Cardiac muscle cell (in vitro differentiated cells and primary cell): ENCODE measurements around the gene AHDC1. TPM values are rescaled to one million over a fixed set of nuclear protein-coding genes. Genes with fewer than 3 reads are reported as not detected.
"Not testable (repeated sequence)": the region's sequence is repeated elsewhere in the genome, so short reads cannot be mapped to it uniquely, and the experiment has no call there.

Experiments used
- DNase-seq, 2 donors: peaks; one replicate each; pipeline versions ENCODE4 v3.0.0 to v3.0.0-alpha.2; 2010 to 2017; ENCODE audit warnings: low read depth in 1 of 2, low spot score in 1 of 2
- H3K27ac ChIP-seq: fragments of 200-600 bp; sonication (generic); 2 replicates; pipeline ENCODE4 v1.5.1; 2016
- H3K27me3 ChIP-seq: fragments of 200-600 bp; sonication (generic); 2 replicates; pipeline ENCODE4 v1.6.0; 2016; ENCODE audit warnings: control low read depth
- H3K36me3 ChIP-seq: fragments of 200-600 bp; sonication (generic); 2 replicates; pipeline ENCODE4 v1.5.1; 2016; ENCODE audit warnings: control low read depth
- H3K4me1 ChIP-seq: fragments of 200-600 bp; sonication (generic); 2 replicates; pipeline ENCODE4 v1.8.1; 2017; ENCODE audit warnings: low read depth, mild to moderate bottlenecking, mixed run types
- H3K4me3 ChIP-seq: fragments of 200-600 bp; sonication (generic); 2 replicates; pipeline ENCODE4 v1.5.1; 2016; ENCODE audit warnings: mild to moderate bottlenecking
- H3K9me3 ChIP-seq: fragments of 200-600 bp; sonication (generic); 2 replicates; pipeline ENCODE4 v1.5.1; 2017; ENCODE audit warnings: low read depth, mild to moderate bottlenecking, control low read depth
- polyA plus RNA-seq: library from polyadenylated mRNA; unstranded; fragments of >200 nt; fragmentation: Nextera tagmentation; extraction: Ambion mirVana; gene quantifications from 2 replicates; pipeline ENCODE4 v1.2.1, GENCODE V29; 2016
- total RNA-seq: library from RNA; depleted of rRNA; stranded (reverse); fragments of >200 nt; gene quantifications from 2 replicates; pipeline ENCODE4 v1.2.3, GENCODE V29; 2016
- TF ChIP-seq, protein P1 (sequence below): IDR thresholded peaks from 2 replicates; pipeline ENCODE4 v1.5.1; 2012; ENCODE audit warnings: low read depth, mild to moderate bottlenecking, low read length

The AHDC1 gene
- total and polyA plus RNA-seq, 2 experiments from 2014 or later, result 16.3 to 58.1 TPM

DNA sequence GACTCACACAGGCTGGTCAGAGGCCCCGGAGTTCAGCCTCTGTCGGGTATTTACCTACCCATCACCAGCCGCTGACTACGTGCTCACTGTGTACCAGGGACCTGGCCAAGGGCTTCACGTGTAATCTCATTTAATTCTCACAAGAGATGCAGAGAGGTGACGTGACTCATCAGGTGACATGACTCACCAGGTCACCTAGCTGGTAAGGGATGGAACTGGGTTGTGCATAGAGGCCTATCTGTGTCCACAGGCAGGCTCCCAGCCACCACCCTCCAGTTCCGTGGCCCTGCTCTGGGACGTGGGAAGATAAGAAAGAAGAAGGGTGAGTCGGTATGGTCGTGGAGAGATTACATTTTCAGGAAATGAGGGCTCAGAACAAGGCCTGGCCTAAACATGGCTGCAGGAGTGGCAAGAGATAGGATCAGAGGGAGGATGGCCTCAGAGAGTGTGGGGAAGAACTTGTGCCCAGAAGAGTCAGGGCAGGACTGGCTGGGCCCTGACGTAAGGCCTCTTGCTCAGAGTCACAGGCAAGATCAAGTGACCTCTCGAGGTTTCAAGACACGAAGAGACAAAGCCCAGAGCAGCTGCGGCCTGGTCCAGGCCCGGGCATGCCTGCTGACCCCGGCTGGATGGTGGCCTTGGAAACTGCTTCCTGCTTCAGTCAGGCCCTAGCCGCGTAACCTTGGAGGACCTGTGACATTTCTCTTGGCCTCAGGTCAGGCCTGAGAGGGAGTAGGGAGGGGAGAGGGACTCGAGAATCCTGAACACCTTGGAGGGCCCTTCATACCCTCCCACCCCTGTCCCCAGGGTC, 61.3 kb downstream of the AHDC1 start:
- Histone ChIP-seq H3K4me1 (peaks cover 31% of the 10 kb centered on the region), H3K4me3 (no peak overlapping the region), H3K27ac (peak overlapping the region; percentile 96), H3K9me3 (no peaks in the 10 kb centered on the region), H3K36me3 (peaks cover 11% of the 10 kb centered on the region), H3K27me3 (no peaks in the 10 kb centered on the region)
- peak; percentile 50 to 85 for DNase-seq
- TF ChIP-seq, protein P1, sequence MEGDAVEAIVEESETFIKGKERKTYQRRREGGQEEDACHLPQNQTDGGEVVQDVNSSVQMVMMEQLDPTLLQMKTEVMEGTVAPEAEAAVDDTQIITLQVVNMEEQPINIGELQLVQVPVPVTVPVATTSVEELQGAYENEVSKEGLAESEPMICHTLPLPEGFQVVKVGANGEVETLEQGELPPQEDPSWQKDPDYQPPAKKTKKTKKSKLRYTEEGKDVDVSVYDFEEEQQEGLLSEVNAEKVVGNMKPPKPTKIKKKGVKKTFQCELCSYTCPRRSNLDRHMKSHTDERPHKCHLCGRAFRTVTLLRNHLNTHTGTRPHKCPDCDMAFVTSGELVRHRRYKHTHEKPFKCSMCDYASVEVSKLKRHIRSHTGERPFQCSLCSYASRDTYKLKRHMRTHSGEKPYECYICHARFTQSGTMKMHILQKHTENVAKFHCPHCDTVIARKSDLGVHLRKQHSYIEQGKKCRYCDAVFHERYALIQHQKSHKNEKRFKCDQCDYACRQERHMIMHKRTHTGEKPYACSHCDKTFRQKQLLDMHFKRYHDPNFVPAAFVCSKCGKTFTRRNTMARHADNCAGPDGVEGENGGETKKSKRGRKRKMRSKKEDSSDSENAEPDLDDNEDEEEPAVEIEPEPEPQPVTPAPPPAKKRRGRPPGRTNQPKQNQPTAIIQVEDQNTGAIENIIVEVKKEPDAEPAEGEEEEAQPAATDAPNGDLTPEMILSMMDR, result no peak

DNA sequence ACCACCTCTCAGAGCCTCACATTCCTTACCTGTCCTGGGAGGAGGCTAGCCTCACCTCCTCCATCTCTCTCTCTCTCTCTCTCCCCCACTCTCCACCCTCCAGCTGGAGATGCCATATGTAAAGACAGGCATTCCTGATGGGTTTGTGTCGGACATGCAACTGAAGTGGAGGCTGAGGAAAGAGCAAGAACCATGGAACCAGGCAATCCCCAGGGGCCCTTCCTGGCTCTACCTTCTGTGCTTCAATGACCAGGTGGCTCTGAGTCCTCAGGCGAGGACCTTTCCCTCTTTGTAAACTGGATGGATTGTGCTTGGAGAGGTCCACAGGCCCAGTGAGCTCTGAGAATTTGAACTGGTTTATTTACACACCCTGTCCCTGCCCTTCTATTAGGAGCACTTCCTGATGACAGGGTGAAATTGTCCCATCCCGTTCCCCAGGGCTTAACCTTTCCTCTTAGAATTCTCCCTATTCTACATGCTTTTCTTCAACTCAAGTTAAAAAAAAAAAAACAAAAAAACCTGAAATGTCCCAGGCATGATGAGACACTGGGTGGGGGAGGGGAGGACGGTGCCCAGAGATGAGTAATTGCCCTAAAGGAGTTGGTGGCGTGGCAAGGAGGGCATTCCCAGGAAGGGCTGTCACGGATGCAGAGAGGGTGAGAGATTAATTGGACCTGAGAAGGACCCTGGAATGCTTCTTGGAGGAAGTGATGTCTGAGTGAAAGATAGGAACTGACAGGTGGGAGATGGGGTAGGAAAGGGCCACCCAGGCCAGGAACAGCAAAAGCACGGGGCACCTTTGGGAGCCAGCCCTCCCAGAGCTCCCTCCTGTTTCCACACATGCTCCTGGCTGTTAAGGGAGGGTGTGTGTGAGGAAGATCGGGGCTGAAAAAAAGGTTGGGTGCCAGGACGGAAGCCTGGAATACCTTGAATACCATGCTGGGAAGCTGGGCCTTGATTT, 63.8 kb downstream of the AHDC1 start:
- no peak for DNase-seq
- Histone ChIP-seq H3K27ac (peak overlapping the region; percentile 96), H3K36me3 (peaks cover 2% of the 10 kb centered on the region), H3K9me3 (no peaks in the 10 kb centered on the region), H3K27me3 (no peaks in the 10 kb centered on the region), H3K4me1 (peaks cover 52% of the 10 kb centered on the region), H3K4me3 (no peak overlapping the region)
- TF ChIP-seq, protein P1, result no peak

DNA sequence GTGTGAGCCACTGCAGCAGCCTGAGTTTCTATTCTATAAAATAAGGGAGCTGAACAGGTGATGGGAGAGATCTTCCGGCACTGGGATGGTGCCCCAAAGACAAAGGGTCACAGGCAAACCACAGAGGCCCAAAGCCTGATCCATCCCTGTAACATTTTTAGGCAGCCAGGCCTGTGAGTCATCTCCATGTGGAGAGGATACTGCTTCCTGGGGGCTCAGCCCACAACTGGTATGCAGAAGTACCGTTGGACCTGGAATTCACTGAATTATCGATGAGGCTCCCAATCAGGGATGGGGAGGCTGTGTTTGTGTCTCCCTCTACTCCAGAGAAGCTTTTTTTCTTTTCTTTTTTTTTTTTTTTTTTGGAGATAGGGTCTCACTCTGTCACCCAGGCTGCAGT, 65.2 kb downstream of the AHDC1 start:
- H3K9me3 ChIP-seq, result no peaks in the 10 kb centered on the region
- TF ChIP-seq, protein P1, result no peak
- H3K4me3 ChIP-seq, result no peak overlapping the region
- H3K27me3 ChIP-seq, result no peaks in the 10 kb centered on the region
- peaks cover 3% of the 10 kb centered on the region for H3K36me3 ChIP-seq
- peak in 1 of 2 donors; percentile 49 for DNase-seq
- peaks cover 56% of the 10 kb centered on the region for H3K4me1 ChIP-seq
- H3K27ac ChIP-seq, result peak overlapping the region; percentile 57

DNA sequence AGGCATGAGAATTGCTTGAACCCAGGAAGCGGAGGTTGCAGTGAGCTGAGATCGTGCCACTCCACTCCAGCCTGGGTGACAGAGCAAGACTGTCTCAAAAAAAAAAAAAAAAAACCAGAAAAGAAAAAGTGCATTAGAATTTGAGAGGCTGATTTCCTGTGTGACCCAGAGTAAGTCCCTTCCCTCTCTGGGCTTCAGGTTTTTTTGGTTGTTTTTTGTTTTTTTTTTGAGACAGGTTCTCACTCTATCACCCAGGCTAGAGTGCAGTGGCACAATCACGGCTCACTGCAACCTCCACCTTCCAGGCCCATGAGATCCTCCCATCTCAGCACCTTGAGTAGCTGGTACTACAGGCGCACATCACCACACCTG, 65.7 kb downstream of the AHDC1 start:
- H3K9me3 ChIP-seq, H3K4me3 ChIP-seq, H3K36me3 ChIP-seq, DNase-seq, H3K27me3 ChIP-seq: not testable (repeated sequence)
- peak overlapping the region; percentile 57 for H3K27ac ChIP-seq
- H3K4me1 ChIP-seq, result peaks cover 51% of the 10 kb centered on the region

DNA sequence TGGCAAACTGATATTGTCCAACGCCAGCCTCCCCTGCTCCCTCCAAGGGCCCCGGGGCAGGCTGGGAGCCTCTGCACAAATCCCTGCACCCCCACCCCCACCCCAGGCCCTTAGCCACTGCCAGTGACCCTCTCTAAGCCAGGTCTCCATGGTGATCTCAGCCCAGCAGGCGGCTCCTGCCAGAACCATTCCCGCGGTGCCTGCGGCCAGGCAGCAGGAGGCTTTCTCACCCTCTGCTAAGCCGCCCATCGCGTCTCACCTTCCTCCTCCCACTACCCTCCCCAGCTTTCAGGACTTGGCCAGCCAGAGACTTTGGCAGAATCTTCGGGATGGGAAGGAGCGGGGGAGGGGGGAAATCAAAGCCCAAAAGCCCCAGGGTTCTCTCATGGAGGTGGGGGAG, 67.2 kb downstream of the AHDC1 start:
- Histone ChIP-seq H3K27ac (peak overlapping the region; percentile 78), H3K27me3 (no peaks in the 10 kb centered on the region), H3K36me3 (peaks cover 3% of the 10 kb centered on the region), H3K4me1 (peaks cover 37% of the 10 kb centered on the region), H3K4me3 (no peak overlapping the region), H3K9me3 (no peaks in the 10 kb centered on the region)
- TF ChIP-seq, protein P1, result no peak
- peak; percentile 87 to 91 for DNase-seq
